GM12875 (cell line): ENCODE data around the gene TTC23.
A peak's percentile ranks its signal among the peaks of the same experiment; 100 is the strongest.

ENCODE experiments used
- H3K4me3 ChIP-seq: one replicate; pipeline ENCODE4 v1.5.1; 2011; ENCODE audit warnings: low read depth, low read length, control low read depth
- TF ChIP-seq, protein P1 (sequence below): IDR thresholded peaks from 2 replicates; pipeline ENCODE4 v1.5.1; 2011; ENCODE audit warnings: low read depth, mild to moderate bottlenecking, control low read depth, inconsistent platforms, low read length, moderate library complexity, borderline replicate concordance; ENCODE audit not compliant: insufficient read depth

Gene TTC23

DNA sequence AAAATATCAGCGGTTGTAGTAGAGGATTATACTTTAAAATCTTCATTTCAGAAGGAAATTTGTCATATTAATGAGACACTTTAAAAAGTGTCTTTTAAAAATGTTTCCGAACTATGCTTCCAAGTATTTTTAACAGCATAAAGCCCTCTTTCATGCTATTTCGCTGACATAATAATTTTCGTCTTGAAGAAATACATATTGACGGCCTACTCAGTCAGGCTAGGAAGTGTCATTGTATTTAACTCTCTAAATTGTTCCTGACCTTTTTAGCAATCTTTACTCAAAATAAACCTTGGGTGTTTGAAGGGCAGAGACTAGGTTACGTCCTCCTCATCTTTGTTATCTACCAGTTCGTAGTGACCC is 1.1 kb upstream of the TTC23 start:
- H3K4me3 ChIP-seq = peak overlapping the region; percentile 58
- TF ChIP-seq, protein P1, sequence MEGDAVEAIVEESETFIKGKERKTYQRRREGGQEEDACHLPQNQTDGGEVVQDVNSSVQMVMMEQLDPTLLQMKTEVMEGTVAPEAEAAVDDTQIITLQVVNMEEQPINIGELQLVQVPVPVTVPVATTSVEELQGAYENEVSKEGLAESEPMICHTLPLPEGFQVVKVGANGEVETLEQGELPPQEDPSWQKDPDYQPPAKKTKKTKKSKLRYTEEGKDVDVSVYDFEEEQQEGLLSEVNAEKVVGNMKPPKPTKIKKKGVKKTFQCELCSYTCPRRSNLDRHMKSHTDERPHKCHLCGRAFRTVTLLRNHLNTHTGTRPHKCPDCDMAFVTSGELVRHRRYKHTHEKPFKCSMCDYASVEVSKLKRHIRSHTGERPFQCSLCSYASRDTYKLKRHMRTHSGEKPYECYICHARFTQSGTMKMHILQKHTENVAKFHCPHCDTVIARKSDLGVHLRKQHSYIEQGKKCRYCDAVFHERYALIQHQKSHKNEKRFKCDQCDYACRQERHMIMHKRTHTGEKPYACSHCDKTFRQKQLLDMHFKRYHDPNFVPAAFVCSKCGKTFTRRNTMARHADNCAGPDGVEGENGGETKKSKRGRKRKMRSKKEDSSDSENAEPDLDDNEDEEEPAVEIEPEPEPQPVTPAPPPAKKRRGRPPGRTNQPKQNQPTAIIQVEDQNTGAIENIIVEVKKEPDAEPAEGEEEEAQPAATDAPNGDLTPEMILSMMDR = no peak

DNA sequence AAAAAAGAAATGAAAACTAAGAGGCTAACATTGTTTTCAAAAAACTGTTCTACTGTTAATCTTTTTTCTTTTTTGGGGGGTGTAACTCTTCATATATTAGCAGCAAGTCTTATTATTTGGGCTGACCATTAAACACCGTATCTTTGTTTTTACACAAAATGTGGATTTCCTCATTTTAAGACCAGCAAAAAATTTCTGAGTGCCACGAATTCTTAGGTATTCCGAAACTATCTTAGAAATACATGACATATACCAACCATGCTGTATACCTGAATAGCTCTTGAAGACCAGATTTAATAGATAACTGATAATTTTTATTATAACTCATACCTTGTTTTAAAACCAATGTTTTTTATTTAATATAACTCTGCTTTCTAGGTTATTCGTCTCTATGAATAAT is 620 bp upstream of the TTC23 start:
- H3K4me3 ChIP-seq = no peak overlapping the region
- TF ChIP-seq, protein P1 = no peak

DNA sequence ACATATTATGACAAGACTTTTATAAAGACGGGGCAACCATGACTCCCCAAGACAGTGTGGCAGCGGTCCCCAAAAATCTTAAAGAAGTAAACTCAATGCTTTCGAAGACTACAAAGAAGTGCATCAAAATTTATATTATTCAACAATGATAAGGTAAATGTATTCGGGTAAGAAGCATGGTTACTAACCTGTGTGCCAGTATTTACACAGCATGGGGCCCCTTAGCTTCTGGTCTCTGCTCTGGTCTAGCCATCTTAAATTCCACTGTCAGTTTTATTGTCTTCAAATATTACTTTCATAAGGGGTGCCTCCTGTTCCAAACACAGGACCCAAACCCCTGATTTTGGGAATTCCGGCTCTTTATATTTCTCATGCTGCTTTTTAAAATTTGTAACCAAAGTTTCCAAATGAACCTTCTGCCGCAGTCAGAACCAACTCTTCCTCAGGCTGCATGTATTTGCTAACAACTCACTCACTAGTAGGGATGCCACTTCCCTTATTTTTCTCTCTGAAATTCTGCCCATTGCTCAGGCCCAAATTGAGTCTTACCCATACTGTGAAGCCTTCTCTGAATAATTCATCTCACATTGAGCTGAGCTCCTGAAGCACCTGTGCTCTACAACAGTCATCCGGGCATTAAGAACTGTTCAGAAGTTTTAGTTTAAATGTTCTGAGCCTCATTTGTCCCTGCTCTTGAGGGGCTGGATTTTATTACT is 1.2 kb downstream of the TTC23 start:
- no peak overlapping the region for H3K4me3 ChIP-seq
- TF ChIP-seq, protein P1 = no peak

DNA sequence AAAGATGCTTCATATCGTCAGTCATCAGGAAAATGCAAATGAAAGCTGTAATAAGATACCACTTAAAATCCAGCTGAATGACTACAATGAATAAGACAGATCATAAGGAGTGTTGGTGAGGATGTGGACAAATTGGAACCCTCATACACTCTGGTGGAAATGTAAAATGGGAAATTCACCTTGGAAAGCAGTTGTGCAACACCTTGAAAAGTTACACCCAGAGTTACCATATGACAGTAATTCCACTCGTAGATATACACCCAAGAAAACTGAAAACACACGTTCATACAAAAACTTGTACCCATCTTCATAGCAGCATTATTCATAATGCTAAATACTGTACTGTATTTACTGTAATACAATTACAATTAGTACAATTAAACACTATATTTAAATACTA is 2.3 kb downstream of the TTC23 start:
- H3K4me3 ChIP-seq = no peak overlapping the region
- TF ChIP-seq, protein P1 = no peak

DNA sequence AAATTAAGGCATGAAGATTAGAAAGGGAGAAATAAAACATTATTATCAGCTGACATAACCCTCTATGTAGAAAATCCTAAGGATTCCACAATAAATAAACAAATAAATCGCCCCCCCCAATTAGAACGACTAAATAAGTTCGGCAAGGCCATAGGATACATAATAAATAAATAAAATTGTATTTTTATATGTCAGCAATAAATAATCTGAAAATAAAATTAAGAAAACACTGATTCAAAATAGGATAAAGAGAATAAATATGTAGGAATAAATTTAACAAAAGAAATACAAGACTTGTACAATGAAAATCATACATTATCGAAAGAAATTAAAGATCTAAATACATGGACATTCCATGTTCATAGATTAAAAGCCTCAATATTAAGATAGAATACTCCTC is 5.1 kb downstream of the TTC23 start:
- no peak overlapping the region for H3K4me3 ChIP-seq
- TF ChIP-seq, protein P1 = no peak

DNA sequence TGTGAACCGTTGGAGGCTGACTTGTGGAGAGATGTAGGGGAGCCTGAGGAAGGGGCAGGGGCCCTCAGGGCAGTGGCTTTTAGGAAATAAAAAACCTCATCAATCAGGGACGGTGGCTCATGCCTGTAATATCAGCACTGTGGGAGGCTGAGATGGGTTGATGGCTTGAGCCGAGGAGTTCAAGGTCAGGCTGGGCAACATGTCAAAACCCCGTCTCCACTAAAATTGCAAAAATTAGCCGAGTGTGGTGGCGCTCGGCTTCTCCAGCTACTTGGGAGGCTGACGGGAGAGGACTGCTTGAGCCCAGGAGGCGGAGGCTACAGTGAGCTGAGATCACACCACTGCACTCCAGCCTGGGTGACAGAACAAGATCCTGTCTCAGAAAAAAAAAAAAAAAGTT is 7.6 kb downstream of the TTC23 start:
- no peak overlapping the region for H3K4me3 ChIP-seq
- TF ChIP-seq, protein P1 = no peak

DNA sequence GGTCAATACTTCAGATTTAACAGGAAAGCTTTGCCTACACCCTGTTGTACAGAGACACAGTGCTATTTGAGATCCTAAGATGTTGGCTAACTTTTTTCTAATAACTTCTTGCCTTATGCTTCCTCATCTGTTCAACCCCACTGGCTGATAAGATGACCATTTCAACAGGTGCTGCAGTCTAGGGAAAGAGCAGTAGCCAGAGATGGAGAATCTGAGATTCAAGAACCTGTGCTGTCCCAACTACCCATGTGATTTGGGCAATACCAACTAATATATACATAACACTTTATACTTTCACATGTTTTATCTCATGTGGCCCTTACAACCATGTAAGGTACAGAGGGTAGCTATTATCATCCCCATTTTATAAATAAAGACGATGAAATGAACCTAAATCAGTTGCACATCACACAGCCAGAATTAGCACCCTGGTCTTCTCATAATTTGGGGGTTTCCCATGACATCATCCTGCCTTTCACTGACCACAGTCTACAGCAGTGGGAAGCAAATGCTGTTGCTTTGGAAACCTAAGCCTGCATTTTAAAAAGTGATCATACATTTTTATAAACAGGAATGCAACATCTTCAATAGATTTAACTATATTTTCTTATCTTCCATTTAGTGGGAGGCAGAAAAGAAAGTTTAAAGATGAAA is 9.7 kb downstream of the TTC23 start:
- H3K4me3 ChIP-seq = no peak overlapping the region
- TF ChIP-seq, protein P1 = no peak
